ENCODE results near the gene MATCAP1. TPM values are rescaled to one million over a fixed set of nuclear protein-coding genes. Genes with fewer than 3 reads are reported as not detected.
A peak's percentile ranks its signal among the peaks of the same experiment; 100 is the strongest.

Gene MATCAP1
- total RNA-seq, 4 donors from 2014 or later: 20.3 to 50.0 (median 32.4) TPM

- Histone ChIP-seq H3K4me3 (replicated peaks in 1 of 3) (no peak overlapping the region), H3K27ac (no peak overlapping the region), H3K4me1 (peaks cover 47 to 55% of the 10 kb centered on the region in 2 donors), H3K9me3 (no peaks in the 10 kb centered on the region), H3K27me3 (no peaks in the 10 kb centered on the region), H3K36me3 (no peaks in the 10 kb centered on the region)
- WGBS, 2 donors: 92 to 94% methylated on average over 4 of the region's 5 CpGs
- DNase-seq: no peak
- intact Hi-C loops (cut with DNase I): no loop called here
- TF ChIP-seq CTCF (IDR thresholded peaks at IDR 0.05) (no peak), POLR2A (IDR thresholded peaks at IDR 0.05) (no peak)
These were observed 17.1 kb downstream of the MATCAP1 start for GRCh38 chr16:67166598-67167168.

- Histone ChIP-seq H3K36me3 (no peaks in the 10 kb centered on the region), H3K27ac (no peak overlapping the region), H3K4me1 (peaks cover 49 to 57% of the 10 kb centered on the region in 2 donors), H3K4me3 (replicated peaks in 1 of 3) (no peak overlapping the region), H3K27me3 (no peaks in the 10 kb centered on the region), H3K9me3 (no peaks in the 10 kb centered on the region)
- no peak for DNase-seq
- intact Hi-C loops (cut with DNase I): no loop called here
- no peak for TF ChIP-seq CTCF (IDR thresholded peaks at IDR 0.05)
- no peak for TF ChIP-seq POLR2A (IDR thresholded peaks at IDR 0.05)
- WGBS, 2 donors: 62 to 70% methylated on average over 11 to 15 of the region's 18 CpGs
These were observed 17.6 kb downstream of the MATCAP1 start for GRCh38 chr16:67166110-67166547.

- TF ChIP-seq POLR2A (IDR thresholded peaks at IDR 0.05) (no peak), CTCF (IDR thresholded peaks at IDR 0.05) (no peak)
- WGBS, 2 donors: 21 to 24% methylated on average over 24 to 35 of the region's 85 CpGs
- Histone ChIP-seq H3K27ac (peak overlapping the region in 1 of 3 donors; percentile 70), H3K4me1 (peaks cover 47 to 53% of the 10 kb centered on the region in 2 donors), H3K36me3 (no peaks in the 10 kb centered on the region), H3K9me3 (no peaks in the 10 kb centered on the region), H3K27me3 (no peaks in the 10 kb centered on the region), H3K4me3 (replicated peaks in 1 of 3) (peak overlapping the region in 1 of 3 donors; percentile 36)
- DNase-seq: peak; percentile 29 to 30
- intact Hi-C loops (cut with DNase I): no loop called here
These were observed 18.4 kb downstream of the MATCAP1 start for GRCh38 chr16:67165121-67166078.

- Histone ChIP-seq H3K27me3 (no peaks in the 10 kb centered on the region), H3K36me3 (no peaks in the 10 kb centered on the region), H3K27ac (peak within 1 kb of the TSS in 2 of 3 donors; percentile 23 to 80), H3K9me3 (no peaks in the 10 kb centered on the region), H3K4me3 (replicated peaks in 1 of 3) (peak within 1 kb of the TSS in 1 of 3 donors; percentile 36), H3K4me1 (peaks cover 41 to 48% of the 10 kb centered on the region in 2 donors)
- WGBS, 2 donors: no CpG with 5 or more reads among the region's 41 CpGs
- TF ChIP-seq POLR2A (IDR thresholded peaks at IDR 0.05): peak in 1 of 2 donors; percentile 47
- no peak for TF ChIP-seq CTCF (IDR thresholded peaks at IDR 0.05)
- intact Hi-C loops (cut with DNase I): no loop called here
- peak; percentile 74 to 76 for DNase-seq
These were observed 19.1 kb downstream of the MATCAP1 start, which contains the start of gene HSF4 for GRCh38 chr16:67164599-67165061. TSS of gene HSF4 (plus strand) at chr16:67164745. CDS start at chr16:67164812, 67 bp downstream.

All from thyroid gland (tissue), 4 donors.